Activated CD4-positive, alpha-beta memory T cell treated with anti-CD3 and anti-CD28 coated beads, Interleukin-2, amount 10 ng/mL, durations not matched to agents 7 days and 5 days (primary cell): ENCODE results near the gene FAM217A. TPM values are rescaled to one million over a fixed set of nuclear protein-coding genes. Genes with fewer than 3 reads are reported as not detected.
A peak's percentile ranks its signal among the peaks of the same experiment; 100 is the strongest.

Experiments used
- CTCF ChIA-PET: fragments of 350-600 bp; sonication (Branson Sonifier 250); formaldehyde crosslinking; loops from one replicate; lab custom pipeline; 2021; ENCODE audit warnings: antibody characterized with exemption, inconsistent platforms; lab: Charles Lee
- POLR2A ChIA-PET: fragments of 350-600 bp; sonication (Branson Sonifier 250); formaldehyde crosslinking; loops from one replicate; lab custom pipeline; 2021; ENCODE audit warnings: antibody characterized with exemption; lab: Charles Lee
- DNase-seq: peaks from one replicate; pipeline ENCODE4 v3.0.0-alpha.2; 2020
- H3K27ac Mint-ChIP-seq: one replicate; pipeline ENCODE4 v1.8.0; 2021; ENCODE audit warnings: mild to moderate bottlenecking, mixed read lengths
- H3K27me3 Mint-ChIP-seq: one replicate; pipeline ENCODE4 v1.8.0; 2021; ENCODE audit warnings: mixed read lengths
- H3K36me3 Mint-ChIP-seq: one replicate; pipeline ENCODE4 v1.8.0; 2021; ENCODE audit warnings: low read depth, mixed read lengths
- H3K4me1 Mint-ChIP-seq: one replicate; pipeline ENCODE4 v1.8.0; 2021; ENCODE audit warnings: mixed read lengths
- H3K4me3 Mint-ChIP-seq: one replicate; pipeline ENCODE4 v1.8.0; 2021; ENCODE audit warnings: mild to moderate bottlenecking, mixed read lengths
- H3K9me3 Mint-ChIP-seq: one replicate; pipeline ENCODE4 v1.8.0; 2021; ENCODE audit warnings: mixed read lengths
- total RNA-seq, 2 experiments: library from RNA; stranded (reverse); gene quantifications; one replicate each; pipeline ENCODE4 v1.2.3, GENCODE V29; 2021

Gene FAM217A
- total RNA-seq, 2 experiments from 2014 or later, result not detected

GRCh38 chr6:4030669-4031068 is 48.3 kb downstream of the FAM217A start:
- POLR2A ChIA-PET, result interaction anchor here (0.6 to 3.4 kb wide), 2 partner anchors 9 to 13 kb away, joined by 3 to 16 read pairs; a partner anchor contains a TSS
- Mint-ChIP-seq H3K27ac (peak overlapping the region; percentile 10), H3K36me3 (peaks cover 61% of the 10 kb centered on the region), H3K9me3 (no peaks in the 10 kb centered on the region), H3K4me1 (peaks cover 66% of the 10 kb centered on the region), H3K4me3 (no peak overlapping the region), H3K27me3 (no peaks in the 10 kb centered on the region)
- CTCF ChIA-PET, result interaction anchor here (0.6 to 4.2 kb wide), 3 partner anchors 9 to 28 kb away, joined by 4 to 17 read pairs (median 6); a partner anchor contains a TSS
- DNase-seq, result no peak

DNA sequence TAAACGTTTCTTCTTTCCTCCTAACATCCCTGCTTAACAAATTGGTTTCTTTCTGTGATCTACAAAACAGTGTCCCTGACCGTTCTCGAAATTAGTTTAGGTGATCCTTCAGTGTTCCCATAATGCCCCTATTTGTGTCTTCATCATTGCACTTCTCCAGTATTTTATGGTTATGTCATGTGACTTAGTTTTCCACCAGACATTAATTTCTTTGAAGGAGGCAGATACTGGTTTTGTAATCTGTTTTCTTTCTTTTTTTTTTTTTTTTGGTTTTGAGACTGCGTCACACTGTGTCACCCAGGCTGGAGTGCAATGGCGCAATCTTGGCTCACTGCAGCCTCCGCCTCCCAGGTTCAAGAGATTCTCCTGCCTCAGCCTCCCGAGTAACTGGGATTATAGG is 49.2 kb downstream of the FAM217A start:
- H3K27ac Mint-ChIP-seq, result no peak overlapping the region
- H3K36me3 Mint-ChIP-seq, result peaks cover 62% of the 10 kb centered on the region
- peaks cover 70% of the 10 kb centered on the region for H3K4me1 Mint-ChIP-seq
- H3K9me3 Mint-ChIP-seq, result no peaks in the 10 kb centered on the region
- CTCF ChIA-PET, result interaction anchor here (0.6 to 4.2 kb wide), 3 partner anchors 8 to 807 kb away, joined by 3 to 17 read pairs (median 3); a partner anchor contains a TSS
- POLR2A ChIA-PET, result interaction anchor here (3.4 kb wide), 1 partner anchor 8 kb away, joined by 16 read pairs; a partner anchor contains a TSS
- no peak for DNase-seq
- H3K27me3 Mint-ChIP-seq, result no peaks in the 10 kb centered on the region
- H3K4me3 Mint-ChIP-seq, result no peak overlapping the region

DNA sequence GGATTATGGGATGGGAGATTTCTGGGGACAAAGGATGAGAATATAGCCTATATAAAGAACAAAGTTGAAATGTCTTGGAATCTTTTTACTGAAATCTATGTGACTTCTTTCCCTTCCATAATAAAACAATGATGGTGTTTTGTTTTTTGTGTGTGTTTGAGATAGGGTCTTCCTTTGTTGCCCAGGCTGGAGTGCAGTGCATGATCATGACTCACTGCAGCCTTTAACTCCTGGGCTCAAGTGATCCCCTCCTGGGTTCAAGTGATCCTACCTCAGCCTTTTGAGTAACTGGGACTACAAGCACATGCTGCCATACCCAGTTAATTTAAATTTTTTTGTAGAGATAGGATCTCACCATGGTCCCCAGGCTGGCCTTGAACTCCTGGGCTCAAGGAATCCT is 50.9 kb downstream of the FAM217A start:
- no peaks in the 10 kb centered on the region for H3K9me3 Mint-ChIP-seq
- H3K4me1 Mint-ChIP-seq, result peaks cover 76% of the 10 kb centered on the region
- peaks cover 66% of the 10 kb centered on the region for H3K36me3 Mint-ChIP-seq
- ChIA-PET POLR2A (interaction anchor here (1.4 to 2.2 kb wide), 2 partner anchors 9 to 30 kb away, joined by 3 to 7 read pairs; no protein-coding TSS in a partner anchor), CTCF (no interaction called here)
- no peaks in the 10 kb centered on the region for H3K27me3 Mint-ChIP-seq
- no peak overlapping the region for H3K4me3 Mint-ChIP-seq
- no peak for DNase-seq
- H3K27ac Mint-ChIP-seq, result no peak overlapping the region

- Mint-ChIP-seq H3K36me3 (peaks cover 62% of the 10 kb centered on the region), H3K27ac (no peak overlapping the region), H3K27me3 (no peaks in the 10 kb centered on the region), H3K4me1 (peaks cover 67% of the 10 kb centered on the region), H3K4me3 (no peak overlapping the region), H3K9me3 (no peaks in the 10 kb centered on the region)
- POLR2A ChIA-PET, result interaction anchor here (1.0 to 1.6 kb wide), 2 partner anchors 33 to 110 kb away, joined by 4 to 6 read pairs; partner anchors contain the start of gene ECI2
- no peak for DNase-seq
- CTCF ChIA-PET, result interaction anchor here (0.7 to 1.4 kb wide), 2 partner anchors 17 to 282 kb away, joined by 3 read pairs; no protein-coding TSS in a partner anchor
These were observed 53.3 kb downstream of the FAM217A start for GRCh38 chr6:4025681-4026080.

- Mint-ChIP-seq H3K4me1 (peaks cover 67% of the 10 kb centered on the region), H3K36me3 (peaks cover 48% of the 10 kb centered on the region), H3K27ac (peak overlapping the region; percentile 70), H3K27me3 (no peaks in the 10 kb centered on the region), H3K9me3 (no peaks in the 10 kb centered on the region), H3K4me3 (peak overlapping the region; percentile 94)
- ChIA-PET POLR2A (interaction anchor here (0.7 to 3.8 kb wide), 6 partner anchors 10 to 109 kb away, joined by 3 to 65 read pairs (median 10); no protein-coding TSS in a partner anchor), CTCF (interaction anchor here (1.0 to 4.0 kb wide), 7 partner anchors 15 to 280 kb away, joined by 4 to 70 read pairs (median 12); partner anchors contain the start of genes ECI2 and FAM50B)
- no peak for DNase-seq
These were observed 55.7 kb downstream of the FAM217A start for GRCh38 chr6:4023240-4023639.

DNA sequence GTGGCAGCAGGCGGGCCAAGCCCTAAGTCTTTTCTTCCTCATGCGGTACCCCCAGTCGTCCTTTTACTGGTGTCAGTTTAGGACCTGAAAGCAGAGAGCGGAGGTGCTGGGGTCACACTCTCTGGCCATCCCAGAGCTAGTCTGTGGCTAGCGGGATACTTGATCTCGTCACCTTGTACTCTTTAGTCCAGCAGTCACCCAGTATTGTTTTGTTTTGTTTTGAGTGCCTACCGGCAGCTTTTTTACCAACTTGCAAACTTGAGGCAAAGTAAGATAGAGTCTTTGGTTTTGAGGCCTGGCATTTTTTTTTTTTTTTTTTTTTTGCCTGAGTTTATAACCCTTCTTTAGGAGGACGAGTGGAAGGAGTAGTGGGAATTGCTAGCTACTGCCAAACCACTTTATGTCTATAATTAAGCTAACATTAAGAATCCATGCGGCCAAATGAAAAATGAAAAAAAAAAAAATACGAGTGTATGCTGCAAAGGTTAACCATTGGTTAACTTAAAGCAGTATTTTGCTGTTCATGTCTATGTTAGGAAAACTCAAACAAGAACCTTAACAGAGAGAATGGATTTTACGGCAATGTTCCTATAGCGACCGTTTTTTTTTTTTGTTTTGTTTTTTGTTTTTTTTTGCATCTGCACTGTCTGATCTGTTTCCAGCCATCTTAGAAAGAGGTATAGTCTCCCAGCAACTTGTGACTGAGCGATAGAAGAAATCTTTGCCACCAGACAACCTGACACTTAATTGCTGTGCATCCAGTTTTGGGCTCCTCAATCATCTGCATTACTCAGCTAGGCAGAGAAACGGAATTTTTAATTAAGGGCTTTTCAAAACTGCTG is 56.9 kb downstream of the FAM217A start:
- peak overlapping the region; percentile 97 for H3K27ac Mint-ChIP-seq
- H3K27me3 Mint-ChIP-seq, result no peaks in the 10 kb centered on the region
- H3K4me3 Mint-ChIP-seq, result peak overlapping the region; percentile 94
- H3K36me3 Mint-ChIP-seq, result peaks cover 47% of the 10 kb centered on the region
- ChIA-PET CTCF (interaction anchor here (0.7 to 4.0 kb wide), 20 partner anchors 9 to 276 kb away, joined by 3 to 70 read pairs (median 7); partner anchors contain the start of genes ECI2 and FAM50B), POLR2A (interaction anchor here (1.1 to 4.9 kb wide), 19 partner anchors 8 to 1167 kb away, joined by 3 to 65 read pairs (median 7); partner anchors contain the start of genes ECI2 and FAM50B)
- H3K4me1 Mint-ChIP-seq, result peaks cover 66% of the 10 kb centered on the region
- no peak for DNase-seq
- H3K9me3 Mint-ChIP-seq, result no peaks in the 10 kb centered on the region

GRCh38 chr6:4021133-4021853 is 57.6 kb downstream of the FAM217A start:
- peaks cover 62% of the 10 kb centered on the region for H3K4me1 Mint-ChIP-seq
- no peaks in the 10 kb centered on the region for H3K9me3 Mint-ChIP-seq
- POLR2A ChIA-PET, result interaction anchor here (0.6 to 4.9 kb wide), 25 partner anchors 8 to 1166 kb away, joined by 3 to 65 read pairs (median 5); partner anchors contain the start of genes ECI2 and FAM50B
- H3K27ac Mint-ChIP-seq, result peak overlapping the region; percentile 97
- no peaks in the 10 kb centered on the region for H3K27me3 Mint-ChIP-seq
- CTCF ChIA-PET, result interaction anchor here (0.8 to 4.0 kb wide), 25 partner anchors 8 to 953 kb away, joined by 3 to 70 read pairs (median 6); partner anchors contain the start of genes ECI2, FAM50B and RIPK1
- peak overlapping the region; percentile 94 for H3K4me3 Mint-ChIP-seq
- peak; percentile 90 for DNase-seq
- H3K36me3 Mint-ChIP-seq, result peaks cover 40% of the 10 kb centered on the region

DNA sequence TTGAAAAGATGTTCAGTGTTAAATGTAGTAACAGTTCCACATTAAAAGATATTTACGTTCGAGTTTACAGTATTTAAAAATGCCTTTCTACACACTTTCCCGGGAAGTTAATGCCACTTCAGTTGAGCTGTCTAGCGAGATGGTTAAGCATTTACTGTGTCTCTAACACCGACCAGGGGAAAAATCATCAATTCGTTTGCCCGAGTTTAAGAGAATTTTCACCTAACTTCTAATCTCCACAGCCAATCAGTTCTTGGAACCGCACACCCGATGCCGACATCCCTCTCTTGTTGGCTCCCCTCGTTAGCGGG is 58.2 kb downstream of the FAM217A start:
- Mint-ChIP-seq H3K4me1 (peaks cover 68% of the 10 kb centered on the region), H3K36me3 (peaks cover 43% of the 10 kb centered on the region), H3K27ac (peak overlapping the region; percentile 97), H3K9me3 (no peaks in the 10 kb centered on the region), H3K4me3 (peak overlapping the region; percentile 94), H3K27me3 (no peaks in the 10 kb centered on the region)
- no peak for DNase-seq
- POLR2A ChIA-PET, result interaction anchor here (0.6 to 4.9 kb wide), 24 partner anchors 8 to 1166 kb away, joined by 3 to 65 read pairs (median 5); partner anchors contain the start of genes ECI2 and FAM50B
- CTCF ChIA-PET, result interaction anchor here (0.8 to 4.0 kb wide), 18 partner anchors 8 to 953 kb away, joined by 3 to 70 read pairs (median 8); partner anchors contain the start of genes ECI2, FAM50B and RIPK1

- Mint-ChIP-seq H3K27ac (peak overlapping the region; percentile 97), H3K27me3 (no peaks in the 10 kb centered on the region), H3K9me3 (no peaks in the 10 kb centered on the region), H3K4me1 (peaks cover 69% of the 10 kb centered on the region), H3K36me3 (peaks cover 56% of the 10 kb centered on the region), H3K4me3 (peak overlapping the region; percentile 90)
- DNase-seq, result no peak
- POLR2A ChIA-PET, result interaction anchor here (0.9 to 4.9 kb wide), 12 partner anchors 9 to 755 kb away, joined by 3 to 49 read pairs (median 6); partner anchors contain the start of genes ECI2 and FAM50B
- CTCF ChIA-PET, result interaction anchor here (1.1 to 2.2 kb wide), 5 partner anchors 40 to 171 kb away, joined by 3 to 7 read pairs (median 4); partner anchors contain the start of gene FAM50B
These were observed 60.1 kb downstream of the FAM217A start for GRCh38 chr6:4018924-4019236.

Other genes with a start within 250 kb of the FAM217A start
- gene FAM50B, start 229.8 kb downstream of the FAM217A start, total RNA-seq, result 10 to 100 TPM; 14.4 to 14.7 TPM
- 10 to 100 TPM; 35.5 to 37.2 TPM for gene ECI2, start 56.4 kb upstream of the FAM217A start, total RNA-seq